Activated CD4-positive, CD25-positive, alpha-beta regulatory T cell (primary cell): ENCODE data around the gene TBC1D32.
"Not testable (repeated sequence)": the region's sequence is repeated elsewhere in the genome, so short reads cannot be mapped to it uniquely, and the experiment has no call there.

ENCODE experiments used
- DNase-seq, 4 experiments: peaks; one replicate each; lab custom pipeline; 2025; lab: John Stamatoyannopoulos, UW

Gene TBC1D32

GRCh38 chr6:121223212-121223611, 111.1 kb downstream of the TBC1D32 start:
- DNase-seq: no peak

- no peak for DNase-seq
Measured at GRCh38 chr6:121222656-121223055, 111.6 kb downstream of the TBC1D32 start.

- DNase-seq: no peak
Measured at GRCh38 chr6:121216928-121217327, 117.4 kb downstream of the TBC1D32 start.

- not testable (repeated sequence) for DNase-seq
Measured at GRCh38 chr6:121213341-121213740, 120.9 kb downstream of the TBC1D32 start.

- DNase-seq: no peak
Measured at GRCh38 chr6:121210943-121211342, 123.3 kb downstream of the TBC1D32 start.

- DNase-seq: no peak
Measured at GRCh38 chr6:121205569-121205968, 128.7 kb downstream of the TBC1D32 start.

- DNase-seq: no peak
Measured at GRCh38 chr6:121201105-121201504, 133.2 kb downstream of the TBC1D32 start.

GRCh38 chr6:121196042-121196441, 138.2 kb downstream of the TBC1D32 start:
- not testable (repeated sequence) for DNase-seq

- no peak for DNase-seq
Measured at GRCh38 chr6:121190122-121190521, 144.2 kb downstream of the TBC1D32 start.

- no peak for DNase-seq
Measured at GRCh38 chr6:121188356-121188755, 145.9 kb downstream of the TBC1D32 start.

GRCh38 chr6:121187833-121188200, 146.5 kb downstream of the TBC1D32 start:
- DNase-seq: no peak

GRCh38 chr6:121187200-121187832, 147.0 kb downstream of the TBC1D32 start:
- DNase-seq: no peak

GRCh38 chr6:121183742-121184141, 150.5 kb downstream of the TBC1D32 start:
- DNase-seq: no peak

- no peak for DNase-seq
Measured at GRCh38 chr6:121175827-121176226, 158.5 kb downstream of the TBC1D32 start.

GRCh38 chr6:121172451-121172850, 161.8 kb downstream of the TBC1D32 start:
- not testable (repeated sequence) for DNase-seq

- DNase-seq: no peak
Measured at GRCh38 chr6:121171879-121172278, 162.4 kb downstream of the TBC1D32 start.

GRCh38 chr6:121161886-121162285, 172.4 kb downstream of the TBC1D32 start:
- no peak for DNase-seq

- DNase-seq: no peak
Measured at GRCh38 chr6:121160276-121160675, 174.0 kb downstream of the TBC1D32 start.

GRCh38 chr6:121158891-121159290, 175.4 kb downstream of the TBC1D32 start:
- no peak for DNase-seq

GRCh38 chr6:121158438-121158837, 175.8 kb downstream of the TBC1D32 start:
- no peak for DNase-seq

GRCh38 chr6:121157906-121158305, 176.4 kb downstream of the TBC1D32 start:
- no peak for DNase-seq

- no peak for DNase-seq
Measured at GRCh38 chr6:121143476-121143875, 190.8 kb downstream of the TBC1D32 start.

- no peak for DNase-seq
Measured at GRCh38 chr6:121142093-121142492, 192.2 kb downstream of the TBC1D32 start.

GRCh38 chr6:121135425-121135824, 198.9 kb downstream of the TBC1D32 start:
- DNase-seq: no peak
